Uterus (tissue), 4 donors: ENCODE results near the gene HNRNPUL1. TPM values are rescaled to one million over a fixed set of nuclear protein-coding genes. Genes with fewer than 3 reads are reported as not detected.

Experiments
- DNase-seq, 2 donors: peaks; one replicate each; pipeline ENCODE4 v3.0.0-alpha.2; 2019 to 2020
- H3K27ac ChIP-seq, 2 donors: fragments of 200-600 bp; sonication (generic); 1 replicate in 1 of 2; 2 replicates in 1 of 2; pipeline ENCODE4 v1.5.1; 2016 to 2018
- H3K27me3 ChIP-seq, 2 donors: fragments of 200-600 bp; sonication (generic); one replicate each; pipeline ENCODE4 v1.5.1; 2018 to 2019; ENCODE audit warnings: control low read depth in 1 of 2
- H3K36me3 ChIP-seq, 2 donors: fragments of 200-600 bp; sonication (generic); one replicate each; pipeline ENCODE4 v1.5.1; 2019; ENCODE audit warnings: control low read depth in 1 of 2
- H3K4me1 ChIP-seq, 2 donors: fragments of 200-600 bp; sonication (generic); one replicate each; pipeline ENCODE4 v1.5.1; 2018 to 2019; ENCODE audit warnings: control low read depth in 1 of 2
- H3K4me3 ChIP-seq, 2 donors: fragments of 200-600 bp; sonication (generic); 1 replicate in 1 of 2; 2 replicates in 1 of 2; pipeline ENCODE4 v1.5.1; 2018 to 2019; ENCODE audit warnings: mild to moderate bottlenecking in 1 of 2
- H3K9me3 ChIP-seq, 2 donors: fragments of 200-600 bp; sonication (generic); one replicate each; pipeline ENCODE4 v1.5.1; 2019; ENCODE audit warnings: control low read depth in 1 of 2
- POLR2A ChIP-seq, 2 donors: fragments of 450-650 bp; IDR thresholded peaks; one replicate each; pipeline ENCODE4 v1.6.1; 2016; ENCODE audit warnings: antibody characterized with exemption in 2 of 2, mild to moderate bottlenecking in 1 of 2, moderate library complexity in 1 of 2
- intact Hi-C: fragments of 100-400 bp; cut with DNase I; formaldehyde crosslinking; loops from one replicate; pipeline ENCODE4 v1.15.1; 2023; ENCODE audit warnings: low total_unique reads
- total RNA-seq, 4 donors: library from RNA; depleted of rRNA in 3 of 4; stranded (reverse); fragments of >200 nt in 3 of 4; gene quantifications; one replicate each; pipeline versions ENCODE4 v1.1.0 to v1.2.4, GENCODE V29; 2014 to 2023
- TF ChIP-seq, protein P1 (sequence below), 4 experiments: fragments of 200-600 bp in 2 of 4; fragments of 450-650 bp in 2 of 4; sonication (generic) in 2 of 4; IDR thresholded peaks; one replicate each; pipeline ENCODE4 v1.5.1; 2016 to 2019; ENCODE audit warnings: antibody characterized with exemption in 4 of 4, mild to moderate bottlenecking in 2 of 4, moderate library complexity in 1 of 4
- donor health status: DM: yes; HTN: yes; CAD: no.

HNRNPUL1 gene
- total RNA-seq, 4 donors from 2014 or later = 49.7 to 219 (median 87.4) TPM

DNA sequence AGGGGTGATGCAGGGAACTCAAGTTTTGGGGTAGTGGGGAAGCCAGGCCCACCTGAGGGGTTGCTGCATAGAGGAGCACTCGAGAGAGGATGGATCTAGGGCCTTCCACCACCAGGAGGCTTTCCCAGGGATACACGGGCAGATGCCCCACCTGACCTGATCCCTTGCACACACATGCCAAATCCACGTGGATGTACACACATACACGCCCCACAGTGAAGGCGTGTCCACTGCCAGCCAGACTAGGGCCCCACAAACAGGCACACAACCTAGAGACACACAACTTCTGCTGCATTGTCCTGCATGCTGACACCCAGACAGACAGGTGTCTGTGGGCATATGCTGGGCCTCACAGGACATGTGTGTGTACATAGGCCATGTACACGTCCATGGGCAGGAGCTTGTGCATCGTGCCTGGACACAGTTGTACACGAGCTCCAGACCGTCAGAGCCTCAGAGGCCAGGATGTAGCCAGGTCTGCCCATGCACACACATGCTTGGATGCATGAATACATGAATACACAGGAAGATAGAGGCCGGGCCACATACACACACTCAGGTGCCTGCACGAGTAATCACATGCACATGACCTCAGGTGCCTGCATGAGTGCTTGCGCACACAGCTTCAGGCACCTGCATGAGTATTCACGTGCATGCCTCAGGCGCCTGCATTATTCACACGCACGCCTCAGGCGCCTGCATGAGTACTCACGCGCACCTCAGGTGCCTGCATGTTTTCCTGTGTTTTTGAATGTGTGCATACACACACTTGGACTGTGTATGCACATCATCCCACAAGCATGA lies 54.7 kb downstream of the HNRNPUL1 start:
- no peak overlapping the region for H3K27ac ChIP-seq
- H3K9me3 ChIP-seq = no peaks in the 10 kb centered on the region
- no peaks in the 10 kb centered on the region for H3K36me3 ChIP-seq
- H3K4me1 ChIP-seq = peaks cover 10 to 17% of the 10 kb centered on the region in 2 donors
- TF ChIP-seq, protein P1, sequence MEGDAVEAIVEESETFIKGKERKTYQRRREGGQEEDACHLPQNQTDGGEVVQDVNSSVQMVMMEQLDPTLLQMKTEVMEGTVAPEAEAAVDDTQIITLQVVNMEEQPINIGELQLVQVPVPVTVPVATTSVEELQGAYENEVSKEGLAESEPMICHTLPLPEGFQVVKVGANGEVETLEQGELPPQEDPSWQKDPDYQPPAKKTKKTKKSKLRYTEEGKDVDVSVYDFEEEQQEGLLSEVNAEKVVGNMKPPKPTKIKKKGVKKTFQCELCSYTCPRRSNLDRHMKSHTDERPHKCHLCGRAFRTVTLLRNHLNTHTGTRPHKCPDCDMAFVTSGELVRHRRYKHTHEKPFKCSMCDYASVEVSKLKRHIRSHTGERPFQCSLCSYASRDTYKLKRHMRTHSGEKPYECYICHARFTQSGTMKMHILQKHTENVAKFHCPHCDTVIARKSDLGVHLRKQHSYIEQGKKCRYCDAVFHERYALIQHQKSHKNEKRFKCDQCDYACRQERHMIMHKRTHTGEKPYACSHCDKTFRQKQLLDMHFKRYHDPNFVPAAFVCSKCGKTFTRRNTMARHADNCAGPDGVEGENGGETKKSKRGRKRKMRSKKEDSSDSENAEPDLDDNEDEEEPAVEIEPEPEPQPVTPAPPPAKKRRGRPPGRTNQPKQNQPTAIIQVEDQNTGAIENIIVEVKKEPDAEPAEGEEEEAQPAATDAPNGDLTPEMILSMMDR (IDR thresholded peaks at IDR 0.05) = no peak
- no peak for TF ChIP-seq POLR2A (IDR thresholded peaks at IDR 0.05)
- H3K4me3 ChIP-seq = no peak overlapping the region
- intact Hi-C loops = no loop called here
- DNase-seq = no peak
- H3K27me3 ChIP-seq = no peaks in the 10 kb centered on the region

DNA sequence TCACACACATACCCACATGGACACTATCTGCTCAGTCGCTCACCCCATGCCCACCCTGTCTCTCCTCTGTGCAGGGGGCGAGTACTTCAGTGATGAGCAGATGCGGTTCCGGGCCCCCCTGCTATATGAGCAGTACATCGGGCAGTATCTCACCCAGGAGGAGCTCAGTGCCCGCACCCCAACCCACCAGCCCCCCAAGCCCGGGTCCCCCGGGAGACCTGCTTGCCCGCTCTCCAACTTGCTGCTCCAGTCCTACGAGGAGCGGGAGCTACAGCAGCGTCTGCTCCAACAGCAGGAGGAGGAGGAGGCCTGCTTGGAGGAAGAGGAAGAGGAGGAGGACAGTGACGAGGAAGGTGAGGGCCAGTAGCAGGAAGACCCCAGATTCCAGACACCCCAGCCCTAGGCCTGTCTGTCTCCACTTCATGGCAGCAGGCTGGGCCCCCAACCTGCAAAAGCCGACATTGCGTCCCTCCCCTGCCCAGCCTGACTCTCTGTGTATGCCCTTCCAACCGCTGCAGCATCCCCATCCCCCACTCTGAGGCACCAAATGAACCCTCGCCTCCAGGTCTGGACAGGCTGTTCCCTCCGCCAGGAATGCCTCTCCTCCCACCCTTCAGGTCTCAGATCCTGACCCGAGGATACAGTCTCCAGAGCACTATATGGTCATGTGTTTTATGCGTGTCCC lies 55.5 kb downstream of the HNRNPUL1 start:
- no peaks in the 10 kb centered on the region for H3K36me3 ChIP-seq
- H3K4me3 ChIP-seq = no peak overlapping the region
- no peaks in the 10 kb centered on the region for H3K9me3 ChIP-seq
- peaks cover 10 to 25% of the 10 kb centered on the region in 2 donors for H3K4me1 ChIP-seq
- no peak for DNase-seq
- H3K27me3 ChIP-seq = no peaks in the 10 kb centered on the region
- intact Hi-C loops = no loop called here
- H3K27ac ChIP-seq = no peak overlapping the region
- TF ChIP-seq, protein P1 (IDR thresholded peaks at IDR 0.05) = no peak
- no peak for TF ChIP-seq POLR2A (IDR thresholded peaks at IDR 0.05)

DNA sequence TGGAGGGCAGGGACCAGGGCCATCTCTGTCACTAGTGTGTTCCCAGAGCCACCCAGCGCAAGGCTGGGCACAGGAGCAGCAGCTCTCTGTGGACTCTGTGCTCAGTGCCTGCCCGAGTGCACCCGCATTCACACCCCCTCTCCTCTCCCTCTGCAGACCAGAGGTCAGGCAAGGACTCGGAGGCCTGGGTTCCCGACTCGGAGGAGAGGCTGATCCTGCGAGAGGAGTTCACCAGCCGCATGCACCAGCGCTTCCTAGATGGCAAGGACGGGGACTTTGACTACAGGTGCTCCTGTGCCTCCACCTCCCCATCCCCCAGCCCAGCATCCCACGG lies 56.0 kb downstream of the HNRNPUL1 start:
- H3K36me3 ChIP-seq = no peaks in the 10 kb centered on the region
- DNase-seq = no peak

DNA sequence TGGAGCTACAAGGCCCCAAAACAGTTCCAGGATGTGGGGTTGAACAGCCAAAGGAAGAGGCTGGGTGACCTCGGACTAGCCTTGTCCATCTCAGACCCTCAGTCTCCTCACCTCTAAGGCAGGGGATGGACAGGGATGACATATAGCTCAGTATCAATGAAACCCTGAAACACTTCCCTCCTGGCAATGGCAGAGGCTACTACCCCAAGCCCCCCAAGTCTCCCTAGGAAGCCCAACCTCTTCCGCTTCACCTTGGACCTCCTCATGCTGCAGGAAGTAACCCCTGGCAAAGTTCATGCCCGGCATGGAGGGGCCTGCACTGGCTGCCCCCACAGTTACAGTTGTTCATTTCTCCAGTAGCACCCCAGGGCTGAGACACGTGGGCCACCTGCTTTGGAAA lies 56.4 kb downstream of the HNRNPUL1 start:
- peaks cover 10 to 30% of the 10 kb centered on the region in 2 donors for H3K4me1 ChIP-seq
- H3K9me3 ChIP-seq = no peaks in the 10 kb centered on the region
- peak overlapping the region; percentile 96 to 99 for H3K27ac ChIP-seq
- no peaks in the 10 kb centered on the region for H3K27me3 ChIP-seq
- TF ChIP-seq, protein P1 (IDR thresholded peaks at IDR 0.05) = no peak
- no peak for TF ChIP-seq POLR2A (IDR thresholded peaks at IDR 0.05)
- no peaks in the 10 kb centered on the region for H3K36me3 ChIP-seq
- intact Hi-C loops = no loop called here
- H3K4me3 ChIP-seq = no peak overlapping the region
- no peak for DNase-seq

More for the DNA sequence above, 56.0 kb downstream of the HNRNPUL1 start:
- no peak for TF ChIP-seq POLR2A (IDR thresholded peaks at IDR 0.05)
- TF ChIP-seq, protein P1 (IDR thresholded peaks at IDR 0.05) = no peak
- Histone ChIP-seq H3K4me1 (peaks cover 10 to 29% of the 10 kb centered on the region in 2 donors), H3K9me3 (no peaks in the 10 kb centered on the region), H3K27me3 (no peaks in the 10 kb centered on the region), H3K4me3 (no peak overlapping the region), H3K27ac (no peak overlapping the region)
- intact Hi-C loops = no loop called here

DNA sequence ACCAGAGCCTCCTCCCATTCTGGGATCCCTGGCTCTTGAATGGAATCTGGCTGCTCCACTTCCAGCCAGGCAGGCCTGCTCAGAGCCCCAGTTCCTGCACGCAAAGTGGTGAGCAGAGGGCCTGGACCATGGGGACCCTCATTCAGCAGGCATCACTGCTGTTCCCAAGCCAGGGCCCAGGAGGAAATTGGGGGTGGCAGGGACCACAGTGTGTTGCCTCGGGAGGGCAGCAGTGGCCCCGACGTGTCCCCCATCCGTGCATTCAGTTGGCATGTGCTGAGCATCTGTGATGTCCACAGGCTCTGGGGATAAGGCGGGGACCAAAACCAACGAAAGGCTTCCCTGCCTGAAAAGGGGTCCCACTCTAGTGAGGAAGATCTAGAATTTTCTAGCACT lies 57.0 kb downstream of the HNRNPUL1 start:
- Histone ChIP-seq H3K27me3 (no peaks in the 10 kb centered on the region), H3K4me3 (no peak overlapping the region), H3K36me3 (no peaks in the 10 kb centered on the region), H3K9me3 (no peaks in the 10 kb centered on the region), H3K4me1 (peaks cover 10 to 36% of the 10 kb centered on the region in 2 donors), H3K27ac (peak overlapping the region; percentile 96 to 99)
- intact Hi-C loops = no loop called here
- TF ChIP-seq, protein P1 (IDR thresholded peaks at IDR 0.05) = no peak
- no peak for DNase-seq
